ENCODE data around the gene CUX1.
"Not testable (repeated sequence)": the region's sequence is repeated elsewhere in the genome, so short reads cannot be mapped to it uniquely, and the experiment has no call there.

CUX1 gene

DNA sequence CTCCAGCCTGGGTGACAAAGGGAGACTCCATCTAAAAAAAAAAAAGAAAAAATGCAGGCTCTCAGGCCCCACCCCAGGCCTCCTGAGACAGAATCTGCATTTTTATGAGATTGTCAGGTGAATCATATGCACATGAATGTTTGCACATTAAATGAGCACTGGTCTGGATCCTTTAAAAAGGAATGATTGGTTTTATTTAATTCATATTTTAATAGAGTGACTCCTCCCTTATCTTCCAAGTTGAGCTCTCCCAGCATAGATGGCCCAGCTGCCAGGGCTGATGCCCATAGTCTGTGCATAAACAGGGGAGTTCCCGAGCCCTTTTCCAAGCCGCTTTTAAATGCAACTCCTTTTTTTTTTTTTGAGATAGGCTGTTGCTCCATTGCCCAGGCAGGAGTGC is 28.5 kb downstream of the CUX1 start:
- peaks cover 99% of the 10 kb centered on the region for H3K79me2 ChIP-seq (ENCODE audit: control insufficient read depth, low read length)

DNA sequence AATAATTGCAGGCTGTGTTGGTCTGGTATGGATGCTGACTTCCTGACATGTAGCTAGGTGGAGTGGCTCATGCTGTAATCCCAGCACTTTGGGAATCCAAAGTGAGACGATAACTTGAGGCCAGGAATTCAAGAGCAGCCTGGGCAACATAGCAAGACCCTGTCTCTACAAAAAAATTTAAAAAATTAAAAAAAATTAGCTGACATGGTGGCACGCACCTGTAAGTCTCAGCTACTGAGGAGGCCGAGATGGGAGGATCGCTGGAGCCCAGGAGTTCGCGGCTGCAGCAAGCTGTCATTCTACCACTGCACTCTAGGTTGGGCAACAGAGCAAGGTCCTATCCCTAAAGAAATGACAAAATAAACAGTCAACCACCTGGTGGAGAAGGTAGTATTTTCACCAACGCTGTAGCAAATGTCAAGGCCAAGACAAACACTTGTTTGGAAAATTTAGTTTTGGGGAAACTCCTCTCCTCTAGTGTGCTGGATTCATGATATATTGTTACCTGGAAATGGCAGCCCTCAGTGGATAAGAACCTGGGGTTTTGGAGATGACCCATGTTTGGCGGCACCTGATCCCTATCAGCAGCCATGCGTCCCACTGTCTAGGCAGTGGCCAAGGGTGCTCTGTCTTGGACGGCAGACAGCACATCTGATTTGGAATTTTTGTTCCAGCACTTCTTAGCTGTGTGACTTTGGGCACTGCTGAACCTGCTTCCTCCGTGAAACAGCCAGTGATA is 29.5 kb downstream of the CUX1 start:
- Histone ChIP-seq H3K27ac (ENCODE audit: low read depth, low read length) (no peak overlapping the region), H3K4me2 (ENCODE audit: low read length) (no peak overlapping the region), H3K9me3 (ENCODE audit: control insufficient read depth, insufficient read depth, low read length) (peaks cover 18% of the 10 kb centered on the region; the same call in 1 of the 2 replicates), H3K79me2 (ENCODE audit: control insufficient read depth, low read length) (peaks cover 99% of the 10 kb centered on the region), H3K27me3 (ENCODE audit: control insufficient read depth, low read length) (no peaks in the 10 kb centered on the region), H3K4me3 (ENCODE audit: low read length) (no peak overlapping the region), H3K4me1 (ENCODE audit: control insufficient read depth, low read length) (peaks cover 25% of the 10 kb centered on the region), H3K9me2 (replicated peaks; ENCODE audit: control insufficient read depth, low read length) (no peaks in the 10 kb centered on the region), H4K20me1 (ENCODE audit: control insufficient read depth, insufficient read depth, low read depth, low read length) (peaks cover 9% of the 10 kb centered on the region), H3K36me3 (ENCODE audit: control insufficient read depth, low read length) (peaks cover 57% of the 10 kb centered on the region), H3F3A (ENCODE audit: control insufficient read depth, insufficient read depth) (peaks cover 20% of the 10 kb centered on the region)
- TF ChIP-seq, protein P1, sequence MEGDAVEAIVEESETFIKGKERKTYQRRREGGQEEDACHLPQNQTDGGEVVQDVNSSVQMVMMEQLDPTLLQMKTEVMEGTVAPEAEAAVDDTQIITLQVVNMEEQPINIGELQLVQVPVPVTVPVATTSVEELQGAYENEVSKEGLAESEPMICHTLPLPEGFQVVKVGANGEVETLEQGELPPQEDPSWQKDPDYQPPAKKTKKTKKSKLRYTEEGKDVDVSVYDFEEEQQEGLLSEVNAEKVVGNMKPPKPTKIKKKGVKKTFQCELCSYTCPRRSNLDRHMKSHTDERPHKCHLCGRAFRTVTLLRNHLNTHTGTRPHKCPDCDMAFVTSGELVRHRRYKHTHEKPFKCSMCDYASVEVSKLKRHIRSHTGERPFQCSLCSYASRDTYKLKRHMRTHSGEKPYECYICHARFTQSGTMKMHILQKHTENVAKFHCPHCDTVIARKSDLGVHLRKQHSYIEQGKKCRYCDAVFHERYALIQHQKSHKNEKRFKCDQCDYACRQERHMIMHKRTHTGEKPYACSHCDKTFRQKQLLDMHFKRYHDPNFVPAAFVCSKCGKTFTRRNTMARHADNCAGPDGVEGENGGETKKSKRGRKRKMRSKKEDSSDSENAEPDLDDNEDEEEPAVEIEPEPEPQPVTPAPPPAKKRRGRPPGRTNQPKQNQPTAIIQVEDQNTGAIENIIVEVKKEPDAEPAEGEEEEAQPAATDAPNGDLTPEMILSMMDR (IDR thresholded peaks at IDR 0.05; ENCODE audit: low read depth, low read length, poor library complexity, severe bottlenecking), result no peak
- no peak for TF ChIP-seq EZH2phosphoT487 (IDR thresholded peaks at IDR 0.05; ENCODE audit: borderline replicate concordance, low read length)

More for the DNA sequence above, 28.5 kb downstream of the CUX1 start:
- Histone ChIP-seq H3F3A (ENCODE audit: control insufficient read depth, insufficient read depth) (peaks cover 17% of the 10 kb centered on the region; the same call in 1 of the 2 replicates), H3K4me3 (ENCODE audit: low read length) (no peak overlapping the region), H3K9me3 (ENCODE audit: control insufficient read depth, insufficient read depth, low read length) (peaks cover 18% of the 10 kb centered on the region; the same call in 1 of the 2 replicates), H3K9me2 (replicated peaks; ENCODE audit: control insufficient read depth, low read length) (no peaks in the 10 kb centered on the region), H3K27ac (ENCODE audit: low read depth, low read length) (no peak overlapping the region), H3K4me1 (ENCODE audit: control insufficient read depth, low read length) (peaks cover 15% of the 10 kb centered on the region), H4K20me1 (ENCODE audit: control insufficient read depth, insufficient read depth, low read depth, low read length) (peaks cover 9% of the 10 kb centered on the region), H3K27me3 (ENCODE audit: control insufficient read depth, low read length) (no peaks in the 10 kb centered on the region), H3K4me2 (ENCODE audit: low read length) (no peak overlapping the region), H3K36me3 (ENCODE audit: control insufficient read depth, low read length) (peaks cover 53% of the 10 kb centered on the region)
- TF ChIP-seq, protein P1 (IDR thresholded peaks at IDR 0.05; ENCODE audit: low read depth, low read length, poor library complexity, severe bottlenecking), result no peak
- TF ChIP-seq EZH2phosphoT487 (IDR thresholded peaks at IDR 0.05; ENCODE audit: borderline replicate concordance, low read length), result no peak

DNA sequence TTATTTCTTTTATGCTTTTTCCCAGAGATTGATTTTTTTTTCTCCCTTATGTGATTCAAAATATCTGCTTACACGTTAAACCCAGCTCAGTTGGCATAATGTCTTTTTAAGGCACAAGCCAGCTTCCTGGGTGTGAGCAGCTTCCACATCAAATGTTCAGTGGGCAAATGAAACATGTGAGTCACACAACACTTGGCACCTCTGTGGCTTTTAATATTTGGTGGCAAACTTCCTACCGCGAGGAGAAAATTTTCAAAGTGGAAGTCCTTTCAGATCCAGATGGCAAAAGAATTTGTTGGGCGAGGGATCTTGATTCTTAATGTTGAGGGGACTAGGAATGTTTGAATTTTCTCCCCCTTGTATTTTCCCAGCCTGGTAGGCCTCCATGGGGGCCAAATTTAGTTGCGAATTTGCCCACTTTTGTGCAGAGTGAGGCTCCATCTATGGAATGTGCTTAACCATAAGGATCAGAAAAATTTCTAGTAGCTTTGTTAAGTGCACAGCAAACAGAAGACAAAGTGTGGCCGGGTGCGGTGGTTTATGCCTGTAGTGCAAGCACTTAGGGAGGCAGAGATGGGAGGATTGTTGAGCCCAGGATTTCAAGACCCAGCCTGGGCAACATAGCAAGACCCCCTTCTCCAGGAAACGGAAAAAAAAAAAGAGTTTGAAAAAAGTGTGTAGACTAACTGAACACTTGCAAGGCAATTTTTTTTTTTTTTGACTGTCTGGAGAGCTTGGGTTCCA is 31.0 kb downstream of the CUX1 start:
- H3K79me2 ChIP-seq (ENCODE audit: control insufficient read depth, low read length), result peaks cover 99% of the 10 kb centered on the region
- no peaks in the 10 kb centered on the region for H3K27me3 ChIP-seq (ENCODE audit: control insufficient read depth, low read length)
- peaks cover 47% of the 10 kb centered on the region for H3K36me3 ChIP-seq (ENCODE audit: control insufficient read depth, low read length)
- TF ChIP-seq, protein P1 (IDR thresholded peaks at IDR 0.05; ENCODE audit: low read depth, low read length, poor library complexity, severe bottlenecking), result no peak
- no peak for TF ChIP-seq EZH2phosphoT487 (IDR thresholded peaks at IDR 0.05; ENCODE audit: borderline replicate concordance, low read length)
- peaks cover 19% of the 10 kb centered on the region for H3F3A ChIP-seq (ENCODE audit: control insufficient read depth, insufficient read depth)
- H3K4me2 ChIP-seq (ENCODE audit: low read length), result no peak overlapping the region
- peaks cover 3% of the 10 kb centered on the region for H4K20me1 ChIP-seq (ENCODE audit: control insufficient read depth, insufficient read depth, low read depth, low read length)
- no peaks in the 10 kb centered on the region for H3K9me2 ChIP-seq (replicated peaks; ENCODE audit: control insufficient read depth, low read length)
- H3K4me3 ChIP-seq (ENCODE audit: low read length), result no peak overlapping the region
- peaks cover 18% of the 10 kb centered on the region; the same call in 1 of the 2 replicates for H3K9me3 ChIP-seq (ENCODE audit: control insufficient read depth, insufficient read depth, low read length)
- peaks cover 35% of the 10 kb centered on the region for H3K4me1 ChIP-seq (ENCODE audit: control insufficient read depth, low read length)
- no peak overlapping the region for H3K27ac ChIP-seq (ENCODE audit: low read depth, low read length)

DNA sequence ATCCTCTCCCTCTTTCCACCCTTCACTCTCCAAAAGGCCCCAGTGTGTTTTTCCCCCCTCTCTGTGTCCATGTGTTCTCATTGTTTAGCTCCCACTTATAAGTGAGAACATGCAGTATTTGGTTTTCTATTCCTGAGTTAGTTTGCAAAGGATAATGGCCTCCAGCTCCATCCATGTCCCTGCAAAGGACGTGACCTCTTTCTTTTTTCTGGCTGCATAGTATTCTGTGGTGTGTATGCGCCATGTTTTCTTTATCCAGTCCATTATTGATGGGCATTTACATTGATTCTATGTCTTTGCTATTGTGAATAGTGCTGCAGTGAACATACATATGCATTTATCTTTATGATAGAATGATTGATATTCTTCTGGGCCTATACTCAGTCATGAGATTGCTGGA is 31.9 kb downstream of the CUX1 start:
- not testable (repeated sequence) for H3K9me2 ChIP-seq (replicated peaks; ENCODE audit: control insufficient read depth, low read length); H4K20me1 ChIP-seq (ENCODE audit: control insufficient read depth, insufficient read depth, low read depth, low read length); H3K27ac ChIP-seq (ENCODE audit: low read depth, low read length); H3K4me2 ChIP-seq (ENCODE audit: low read length); H3K27me3 ChIP-seq (ENCODE audit: control insufficient read depth, low read length); H3K4me3 ChIP-seq (ENCODE audit: low read length)
- peaks cover 99% of the 10 kb centered on the region for H3K79me2 ChIP-seq (ENCODE audit: control insufficient read depth, low read length)
- peaks cover 23% of the 10 kb centered on the region for H3F3A ChIP-seq (ENCODE audit: control insufficient read depth, insufficient read depth)
- H3K9me3 ChIP-seq (ENCODE audit: control insufficient read depth, insufficient read depth, low read length), result peaks cover 15% of the 10 kb centered on the region; the same call in 1 of the 2 replicates
- peaks cover 44% of the 10 kb centered on the region for H3K4me1 ChIP-seq (ENCODE audit: control insufficient read depth, low read length)
- H3K36me3 ChIP-seq (ENCODE audit: control insufficient read depth, low read length), result peaks cover 49% of the 10 kb centered on the region

DNA sequence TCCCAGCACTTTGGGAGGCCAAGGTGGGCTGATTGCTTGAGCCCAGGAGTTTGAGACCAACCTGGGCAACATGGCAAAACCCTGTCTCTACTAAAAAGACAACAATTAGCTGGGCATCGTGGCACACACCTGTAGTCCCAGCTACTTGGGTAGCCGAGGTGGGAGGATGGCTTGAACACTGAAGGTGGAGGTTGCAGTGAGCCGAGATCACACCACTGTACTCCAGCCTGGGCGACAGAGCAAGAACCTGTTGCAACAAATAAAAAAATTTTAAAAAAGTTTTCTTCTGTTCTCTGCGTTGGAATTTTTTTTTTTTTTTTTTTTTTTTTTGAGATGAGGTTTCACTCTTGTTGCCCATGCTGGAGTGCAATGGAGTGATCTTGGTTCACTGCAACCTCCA is 34.9 kb downstream of the CUX1 start:
- Histone ChIP-seq H3K4me1 (ENCODE audit: control insufficient read depth, low read length) (peaks cover 74% of the 10 kb centered on the region), H3K79me2 (ENCODE audit: control insufficient read depth, low read length) (peaks cover 87% of the 10 kb centered on the region), H3K4me2 (ENCODE audit: low read length) (peak overlapping the region; percentile 76), H3K36me3 (ENCODE audit: control insufficient read depth, low read length) (peaks cover 26% of the 10 kb centered on the region), H3F3A (ENCODE audit: control insufficient read depth, insufficient read depth) (peaks cover 44% of the 10 kb centered on the region)
- not testable (repeated sequence) for H3K4me3 ChIP-seq (ENCODE audit: low read length); H3K27me3 ChIP-seq (ENCODE audit: control insufficient read depth, low read length); H3K9me3 ChIP-seq (ENCODE audit: control insufficient read depth, insufficient read depth, low read length); H4K20me1 ChIP-seq (ENCODE audit: control insufficient read depth, insufficient read depth, low read depth, low read length); H3K9me2 ChIP-seq (replicated peaks; ENCODE audit: control insufficient read depth, low read length); H3K27ac ChIP-seq (ENCODE audit: low read depth, low read length)
